Heart left ventricle (tissue), 13 donors: ENCODE data around the gene SSX2IP.

Experiments used
- POLR2A ChIP-seq, 2 donors: fragments of 450-650 bp; IDR thresholded peaks; one replicate each; pipeline ENCODE4 v1.6.1; 2017; ENCODE audit warnings: antibody characterized with exemption in 2 of 2, mild to moderate bottlenecking in 2 of 2, moderate library complexity in 2 of 2
- TF ChIP-seq, protein P1 (sequence below), 12 donors: fragments of 200-600 bp; sonication (generic) in 4 of 12; IDR thresholded peaks; one replicate each; pipeline versions ENCODE4 v1.5.0 to v1.8.0; 2018 to 2022; ENCODE audit warnings: antibody characterized with exemption in 12 of 12, mild to moderate bottlenecking in 5 of 12
- donor health status: ischemic (EF 13 %, LVEDD 7.1; RV severe dilation, severe dysfunction).
- donor health status: DM: no; HTN: yes; CAD: no.
- donor health status: DM: no; HTN: no; CAD: no.
- donor health status: ischemic (EF 25% LVEDD 6.9; RV normal size, moderate dysfunction).
- donor health status: ischemic (EF 25% LVEDD 5.7; RV mildly dilated, moderate dysfunction).
- donor health status: ischemic (EF 35%, LVEDD 5.7; RV mildly dilated, moderate dysfunction).
- donor health status: nonischemic (EF 11% LVEDD 7.7; RV severe dilation, severe dysfunction).
- donor health status: DM: yes; HTN: yes; CAD: no.
- donor health status: PGD.
- donor health status: ischemic (EF 29% LVEDD 5.4; RV normal size, mild dysfunction).
- donor health status: nonischemic (EF 23%, LVEDD 6.1; RV moderate dilation, normal function).

DNA sequence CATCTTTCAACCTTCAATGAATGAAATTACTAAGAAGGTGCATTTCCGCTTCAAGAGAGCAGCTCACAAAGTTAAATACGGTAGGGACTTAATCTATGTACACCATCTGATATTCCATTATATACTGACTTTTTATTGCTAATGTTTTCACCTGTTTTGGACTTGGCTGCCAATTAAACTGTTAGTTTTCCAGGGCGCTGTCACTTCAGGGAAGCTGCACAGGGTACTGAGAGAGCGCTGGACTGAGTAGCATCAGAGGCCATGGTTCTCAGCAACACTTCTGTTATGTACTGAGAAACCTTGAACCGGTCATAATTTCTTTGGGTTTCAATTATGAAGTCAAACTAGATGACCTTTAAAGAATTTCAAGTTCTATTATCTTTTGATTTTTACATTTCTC lies 8.2 kb downstream of the SSX2IP start:
- TF ChIP-seq, protein P1, sequence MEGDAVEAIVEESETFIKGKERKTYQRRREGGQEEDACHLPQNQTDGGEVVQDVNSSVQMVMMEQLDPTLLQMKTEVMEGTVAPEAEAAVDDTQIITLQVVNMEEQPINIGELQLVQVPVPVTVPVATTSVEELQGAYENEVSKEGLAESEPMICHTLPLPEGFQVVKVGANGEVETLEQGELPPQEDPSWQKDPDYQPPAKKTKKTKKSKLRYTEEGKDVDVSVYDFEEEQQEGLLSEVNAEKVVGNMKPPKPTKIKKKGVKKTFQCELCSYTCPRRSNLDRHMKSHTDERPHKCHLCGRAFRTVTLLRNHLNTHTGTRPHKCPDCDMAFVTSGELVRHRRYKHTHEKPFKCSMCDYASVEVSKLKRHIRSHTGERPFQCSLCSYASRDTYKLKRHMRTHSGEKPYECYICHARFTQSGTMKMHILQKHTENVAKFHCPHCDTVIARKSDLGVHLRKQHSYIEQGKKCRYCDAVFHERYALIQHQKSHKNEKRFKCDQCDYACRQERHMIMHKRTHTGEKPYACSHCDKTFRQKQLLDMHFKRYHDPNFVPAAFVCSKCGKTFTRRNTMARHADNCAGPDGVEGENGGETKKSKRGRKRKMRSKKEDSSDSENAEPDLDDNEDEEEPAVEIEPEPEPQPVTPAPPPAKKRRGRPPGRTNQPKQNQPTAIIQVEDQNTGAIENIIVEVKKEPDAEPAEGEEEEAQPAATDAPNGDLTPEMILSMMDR (IDR thresholded peaks at IDR 0.05): no peak
- TF ChIP-seq POLR2A (IDR thresholded peaks at IDR 0.05): no peak
